ENCODE measurements around the gene TBC1D3E.
"Not testable (repeated sequence)": the region's sequence is repeated elsewhere in the genome, so short reads cannot be mapped to it uniquely, and the experiment has no call there.

DNA sequence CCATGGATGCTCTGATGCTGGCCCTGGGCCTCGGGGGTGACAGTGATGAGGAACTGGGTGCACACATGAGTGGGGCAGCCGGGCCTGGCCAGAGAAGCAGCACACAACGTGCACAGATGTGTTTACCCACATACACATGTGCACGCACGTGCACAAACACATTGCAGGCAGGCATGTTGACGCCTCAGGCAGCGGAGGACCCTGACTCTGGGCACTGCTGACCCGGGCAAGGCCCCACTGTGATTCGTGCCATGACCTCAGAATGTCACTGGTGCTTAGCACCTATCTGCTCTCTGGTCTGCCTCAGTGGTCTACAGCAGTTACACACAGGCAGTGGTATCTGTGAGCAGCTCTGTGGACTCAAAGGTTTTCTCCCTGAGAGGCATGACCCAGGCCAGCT is at the start of gene TBC1D3E:
- TF ChIP-seq POLR2A, CTCF (IDR thresholded peaks at IDR 0.05): not testable (repeated sequence)

Measured in breast epithelium (tissue), 3 donors.